T47D (cell line): Measurements from ENCODE around the gene MSL2.
"Not testable (repeated sequence)": the region's sequence is repeated elsewhere in the genome, so short reads cannot be mapped to it uniquely, and the experiment has no call there.

ENCODE experiments used
- DNase-seq, 2 experiments: peaks; one replicate each; pipeline versions ENCODE4 v3.0.0 to v3.0.0-alpha.2; 2011 to 2012; ENCODE audit warnings: low read depth in 1 of 2, low spot score in 1 of 2
- JUND ChIP-seq: IDR thresholded peaks from 2 replicates; pipeline ENCODE4 v1.6.1; 2012; ENCODE audit warnings: low read depth
- in situ Hi-C: cut with HindIII; loops from 2 replicates; pipeline ENCODE4 v1.10.0; 2016; ENCODE audit warnings: low sequenced_read_pairs, low pct_unique_long_range_greater_than_20kb

MSL2 gene

DNA sequence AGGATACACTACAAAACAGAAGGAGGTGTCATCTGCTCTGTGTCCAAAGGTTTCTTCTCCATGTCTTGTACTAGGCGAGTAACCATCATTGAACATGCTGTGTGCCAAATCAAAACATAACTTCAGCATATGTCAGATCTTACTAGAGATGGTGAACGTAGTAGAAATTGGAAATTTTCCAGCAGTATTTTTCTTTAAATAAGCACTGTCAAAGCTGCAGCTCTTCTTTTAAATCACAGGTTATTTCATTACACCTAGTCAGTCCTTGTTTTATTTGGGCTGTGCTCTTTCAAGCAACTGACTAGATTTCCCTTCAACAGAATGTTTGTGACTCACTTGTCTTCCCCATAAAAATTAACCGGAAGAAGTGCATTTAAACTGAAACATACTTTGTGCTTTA lies 46.5 kb downstream of the MSL2 start:
- no peak for DNase-seq
- no peak for TF ChIP-seq JUND
- in situ Hi-C loops, result no loop called here

DNA sequence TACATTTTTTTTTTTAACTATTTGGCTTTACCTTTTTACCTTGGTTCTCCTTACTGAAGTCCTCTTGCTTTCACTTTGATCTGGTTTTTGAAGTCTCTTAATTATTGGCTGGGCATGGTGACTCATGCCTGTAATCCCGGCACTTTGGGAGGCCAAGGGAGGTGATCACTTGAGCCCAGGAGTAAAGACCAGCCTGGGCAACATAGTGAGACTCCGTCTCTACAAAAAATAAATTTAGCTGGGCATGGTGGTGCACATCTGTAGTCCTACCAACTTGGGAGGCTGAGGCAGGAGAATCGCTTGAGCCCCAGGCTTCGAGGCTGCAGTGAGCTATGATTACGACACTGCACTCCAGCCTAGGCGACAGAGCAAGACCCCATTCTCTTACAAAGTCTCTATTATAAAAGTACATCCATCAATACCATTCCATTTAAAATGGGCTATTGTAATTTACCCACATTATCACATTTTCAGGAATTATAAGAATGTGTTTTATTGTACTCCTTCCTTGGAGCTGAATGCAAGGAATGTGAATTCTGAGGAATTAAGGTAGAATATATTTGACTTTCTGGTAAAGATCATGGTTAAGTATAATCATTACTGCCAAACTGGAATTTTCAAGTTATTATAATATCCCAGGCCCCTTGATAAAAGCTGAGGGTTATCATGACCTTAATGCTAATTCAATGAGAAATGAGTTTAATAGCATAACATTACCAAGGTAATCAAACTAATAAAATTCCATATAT lies 49.0 kb downstream of the MSL2 start:
- no peak for DNase-seq
- in situ Hi-C loops, result no loop called here
- no peak for TF ChIP-seq JUND

DNA sequence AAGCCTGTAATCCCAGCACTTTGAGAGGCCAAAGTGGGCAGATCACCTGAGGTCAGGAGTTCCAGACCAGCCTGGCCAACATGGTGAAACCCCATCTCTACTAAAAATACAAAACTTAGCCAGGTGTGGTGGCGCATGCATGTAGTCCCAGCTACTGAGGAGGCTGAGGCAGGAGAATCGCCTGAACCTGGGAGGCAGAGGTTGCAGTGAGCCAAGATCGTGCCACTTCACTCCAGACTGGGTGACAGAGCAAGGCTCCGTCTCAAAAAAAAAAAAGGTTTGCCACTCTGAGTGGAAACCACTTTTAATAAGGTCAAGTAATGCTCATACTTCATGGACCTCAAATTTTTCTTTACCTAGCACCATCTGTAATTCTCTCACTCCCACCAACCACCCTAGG lies 51.7 kb downstream of the MSL2 start:
- DNase-seq, in situ Hi-C loops: not testable (repeated sequence)

DNA sequence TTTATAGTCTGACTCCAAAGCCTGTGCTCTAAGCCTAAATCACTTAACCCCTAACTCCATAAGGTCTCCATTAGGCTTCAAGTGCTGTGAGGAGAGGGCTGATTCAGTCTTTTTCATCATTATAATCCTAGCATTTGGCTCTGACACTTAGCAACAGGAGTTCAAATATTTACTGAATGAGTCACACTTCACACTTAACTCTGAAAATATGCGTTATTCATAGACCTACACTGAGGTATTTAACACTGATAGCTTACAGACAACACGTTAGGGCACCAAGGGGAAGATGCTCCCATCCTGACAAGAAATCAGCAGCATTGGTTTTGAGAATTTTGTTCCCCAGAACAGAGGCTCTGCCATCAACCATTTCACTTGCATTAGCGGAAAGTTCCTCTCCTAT lies 53.5 kb downstream of the MSL2 start:
- no peak for TF ChIP-seq JUND
- DNase-seq, result peak in 1 of 2 experiments; percentile 34
- in situ Hi-C loops, result no loop called here

DNA sequence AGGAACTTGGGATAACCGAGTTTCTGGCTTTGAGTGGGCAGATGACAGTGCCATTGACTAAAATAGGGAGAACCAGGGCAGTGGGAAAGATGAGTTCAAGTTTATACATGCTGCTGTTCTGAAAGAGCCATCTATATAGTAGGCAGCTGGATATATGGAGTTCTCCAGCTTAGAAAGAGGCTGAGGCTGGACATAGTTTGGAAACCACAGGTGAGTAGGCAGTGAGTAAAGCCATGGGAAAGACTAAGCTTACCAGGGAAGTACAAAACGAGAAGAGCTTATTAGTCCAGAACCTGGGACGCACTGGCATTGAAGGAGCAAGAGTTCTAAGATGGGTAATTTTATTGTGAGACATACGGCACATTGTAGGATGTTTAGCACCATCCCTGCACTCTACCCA lies 54.2 kb downstream of the MSL2 start:
- in situ Hi-C loops, result no loop called here
- no peak for TF ChIP-seq JUND
- no peak for DNase-seq

DNA sequence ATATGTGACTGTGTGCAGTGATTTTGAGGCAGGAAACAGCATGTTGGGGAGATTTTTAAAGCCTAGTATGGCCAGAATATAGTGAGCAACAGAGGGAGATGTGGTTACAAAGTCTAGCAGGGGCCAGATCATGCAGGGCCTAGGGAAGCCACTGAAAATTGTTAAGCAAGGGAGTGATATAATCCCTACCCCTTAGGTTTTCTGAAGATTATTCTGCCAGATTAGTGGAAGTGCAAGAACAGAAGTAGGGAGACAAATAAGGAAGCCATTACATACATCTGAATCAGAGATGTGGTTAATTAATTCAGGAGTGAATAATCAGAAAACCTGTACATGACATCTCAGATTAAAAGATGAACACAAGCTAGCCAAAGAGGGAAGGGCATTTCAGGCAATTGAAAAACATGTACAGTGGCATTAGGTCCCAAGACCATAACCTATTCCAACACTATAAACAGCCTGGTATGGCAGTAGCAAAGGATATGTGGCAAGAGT lies 54.8 kb downstream of the MSL2 start:
- TF ChIP-seq JUND, result no peak
- DNase-seq, result no peak
- in situ Hi-C loops, result no loop called here

DNA sequence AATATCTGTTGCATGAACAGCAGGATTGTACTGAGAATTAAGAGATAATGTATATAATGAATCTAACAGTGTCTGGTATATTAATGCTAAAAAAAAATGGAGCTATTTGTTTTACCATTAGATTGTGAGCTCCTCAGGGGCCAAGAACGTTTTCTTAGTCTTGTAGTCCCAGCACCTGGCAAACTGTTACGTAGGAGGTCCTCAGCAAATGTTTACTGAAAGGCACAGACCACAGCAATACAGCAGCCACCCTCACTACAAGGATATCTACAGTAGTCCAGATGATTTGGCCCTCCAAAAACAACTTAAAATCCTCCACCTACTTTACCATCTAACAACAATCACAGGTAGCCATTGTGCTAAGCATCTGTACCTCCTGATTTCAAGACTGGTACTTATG lies 59.7 kb downstream of the MSL2 start:
- in situ Hi-C loops, result no loop called here
- no peak for TF ChIP-seq JUND
- no peak for DNase-seq

DNA sequence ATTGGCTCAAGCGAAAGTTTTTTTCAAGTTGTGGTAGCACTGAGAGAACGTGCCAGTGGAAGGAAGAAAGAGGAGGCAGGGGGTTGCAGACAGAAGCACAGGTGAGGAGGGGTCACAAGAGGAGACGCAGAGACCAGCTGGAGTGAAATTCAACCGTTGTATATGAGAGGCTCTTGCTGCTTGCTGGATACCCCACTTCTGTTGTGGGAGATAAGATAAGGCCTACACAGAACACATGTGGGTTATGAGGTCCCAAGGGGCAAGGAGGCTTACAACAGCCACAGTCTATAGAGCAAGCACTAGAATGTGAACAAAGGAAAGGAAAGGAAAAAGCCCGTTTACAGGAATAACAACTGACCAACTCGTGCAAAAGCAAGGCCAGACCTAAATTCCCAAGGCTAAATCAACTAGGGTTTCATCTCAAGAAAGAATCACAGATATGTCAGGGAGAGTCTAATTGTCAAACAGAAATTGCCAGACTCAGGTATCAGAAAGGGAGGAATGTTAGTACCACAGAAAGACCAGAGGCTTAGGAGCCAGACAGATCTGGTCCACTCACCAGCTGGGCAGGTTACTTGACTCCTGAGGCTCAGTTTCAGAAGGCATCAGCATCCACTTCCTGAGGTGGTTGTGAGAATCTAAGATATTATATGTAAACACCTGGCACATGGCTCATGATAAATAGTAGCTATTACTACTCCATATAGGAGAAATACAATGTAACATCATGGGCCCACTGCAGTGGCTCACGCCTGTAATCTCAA lies 60.9 kb downstream of the MSL2 start:
- no peak for DNase-seq
- in situ Hi-C loops, result no loop called here
- TF ChIP-seq JUND, result no peak

DNA sequence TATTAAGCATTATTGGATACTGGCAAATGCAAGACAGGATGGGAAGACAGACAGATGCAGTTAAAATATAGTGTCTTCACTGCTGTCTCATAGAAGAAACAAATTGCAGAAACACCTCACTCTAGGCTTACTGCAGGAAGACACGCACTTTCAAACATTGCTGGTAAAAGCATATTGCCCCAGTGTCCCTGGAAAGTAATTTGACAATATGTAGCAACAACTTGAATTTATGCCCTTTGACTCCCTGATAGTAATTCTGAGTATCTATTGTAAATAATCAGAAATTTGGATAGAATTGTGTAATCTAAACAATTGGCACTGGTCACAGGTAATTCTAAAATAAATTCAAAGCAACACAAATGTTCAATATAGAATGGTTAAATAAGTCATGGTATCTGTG lies 62.0 kb downstream of the MSL2 start:
- no peak for DNase-seq
- in situ Hi-C loops, result no loop called here
- TF ChIP-seq JUND, result no peak

DNA sequence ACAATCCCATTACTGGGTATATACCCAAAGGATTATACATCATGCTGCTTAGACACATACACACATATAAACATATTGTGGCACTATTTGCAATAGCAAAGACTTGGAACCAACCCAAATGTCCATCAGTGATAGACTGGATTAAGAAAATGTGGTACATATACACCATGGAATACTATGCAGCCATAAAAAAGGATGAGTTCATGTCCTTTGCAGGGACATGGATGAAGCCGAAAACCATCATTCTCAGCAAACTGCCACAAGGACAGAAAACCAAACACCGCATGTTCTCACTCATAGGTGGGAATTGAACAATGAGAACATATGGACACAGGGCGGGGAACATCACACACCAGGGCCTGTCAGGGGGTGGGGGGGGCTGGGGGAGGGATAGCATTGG lies 64.5 kb downstream of the MSL2 start:
- in situ Hi-C loops, result not testable (repeated sequence)

DNA sequence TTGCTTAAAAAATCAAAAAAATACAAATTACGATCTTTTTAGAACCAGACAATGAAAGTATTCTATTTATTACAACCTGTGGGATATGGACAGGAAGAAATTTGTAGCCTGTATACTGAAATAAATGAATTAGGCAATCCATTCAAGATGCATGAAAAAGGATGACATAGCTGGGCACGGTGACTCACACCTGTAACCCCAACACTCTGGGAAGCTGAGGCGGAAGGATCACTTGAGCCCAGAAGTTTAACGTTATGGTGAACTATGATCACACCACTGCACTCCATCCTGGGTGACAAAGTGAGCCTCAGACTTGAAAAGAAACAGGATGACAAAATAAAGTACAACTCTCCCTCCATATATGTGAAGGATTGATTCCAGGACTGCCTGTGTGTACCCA lies 74.1 kb downstream of the MSL2 start:
- DNase-seq, result no peak
- in situ Hi-C loops, result no loop called here
- TF ChIP-seq JUND, result no peak

More for the DNA sequence above, 64.5 kb downstream of the MSL2 start:
- not testable (repeated sequence) for DNase-seq

DNA sequence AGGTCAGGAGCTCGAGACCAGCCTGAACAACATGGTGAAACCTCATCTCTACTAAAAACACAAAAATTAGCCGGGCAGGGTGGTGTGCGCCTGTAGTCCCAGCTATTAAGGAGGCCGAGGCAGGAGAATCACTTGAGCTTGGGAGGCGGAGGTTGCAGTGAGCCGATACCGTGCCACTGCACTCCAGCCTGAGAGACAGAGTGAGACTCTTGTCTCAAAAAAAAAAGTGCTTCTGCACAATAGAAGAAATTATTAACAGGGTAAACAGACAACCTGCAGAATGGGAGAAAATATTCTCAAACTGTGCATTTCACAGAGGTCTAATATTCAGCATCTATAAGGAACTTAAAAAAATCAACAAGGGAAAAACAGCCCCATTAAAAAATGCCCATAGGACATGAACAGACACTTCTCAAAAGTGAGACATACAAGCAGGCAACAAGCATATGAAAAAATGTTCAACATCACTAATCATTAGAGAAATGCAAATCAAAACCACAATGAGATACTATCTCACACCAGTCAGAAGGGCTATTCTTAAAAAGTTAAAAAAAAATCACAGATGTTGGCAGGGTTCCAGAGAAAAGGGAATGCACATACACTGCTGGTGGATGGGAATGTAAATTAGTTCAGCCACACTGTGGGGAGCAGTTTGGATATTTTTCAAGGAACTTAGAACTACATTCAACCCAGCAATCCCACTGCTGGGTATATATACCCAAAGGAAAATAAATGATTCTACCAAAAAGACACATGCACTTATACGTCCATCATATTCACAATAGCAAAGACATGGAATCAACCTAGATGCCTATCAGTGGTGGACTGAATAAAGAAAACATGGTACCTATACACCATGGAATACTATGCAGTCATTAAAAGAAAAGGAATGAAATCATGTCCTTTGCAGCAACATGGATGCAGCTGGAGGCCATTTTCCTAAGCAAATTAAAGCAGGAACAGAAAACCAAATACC lies 75.5 kb downstream of the MSL2 start:
- TF ChIP-seq JUND, result no peak
- in situ Hi-C loops, result no loop called here
- no peak for DNase-seq

DNA sequence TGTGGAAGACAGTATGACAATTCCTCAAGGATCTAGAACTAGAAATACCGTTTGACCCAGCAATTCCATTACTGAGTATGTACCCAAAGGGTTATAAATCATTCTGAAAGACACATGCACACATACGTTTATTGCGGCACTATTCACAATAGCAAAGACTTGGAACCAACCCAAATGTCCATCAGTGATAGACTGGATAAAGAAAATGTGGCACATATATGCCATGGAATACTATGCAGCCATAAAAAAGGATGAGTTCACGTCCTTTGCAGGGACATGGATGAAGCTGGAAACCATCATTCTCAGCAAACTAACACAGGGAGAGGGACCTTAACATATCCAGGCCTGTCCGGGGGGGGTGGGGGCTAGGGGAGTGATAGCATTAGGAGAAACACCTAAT lies 76.4 kb downstream of the MSL2 start:
- DNase-seq, in situ Hi-C loops: not testable (repeated sequence)

DNA sequence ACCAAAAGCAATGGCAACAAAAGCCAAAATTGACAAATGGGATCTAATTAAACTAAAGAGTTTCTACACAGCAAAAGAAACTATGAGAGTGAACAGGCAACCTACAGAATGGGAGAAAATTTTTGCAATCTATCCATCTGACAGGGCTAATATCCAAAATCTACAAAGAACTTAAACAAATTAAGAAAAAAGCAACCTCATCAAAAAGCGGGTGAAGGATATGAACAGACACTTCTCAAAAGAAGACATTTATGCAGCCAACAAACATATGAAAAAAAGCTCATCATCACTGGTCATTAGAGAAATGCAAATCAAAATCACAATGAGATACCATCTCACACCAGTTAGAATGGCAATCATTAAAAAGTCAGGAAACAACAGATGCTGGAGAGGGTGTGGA lies 76.8 kb downstream of the MSL2 start:
- DNase-seq, in situ Hi-C loops: not testable (repeated sequence)
